Calu3 (cell line): ENCODE measurements around the gene TP63. TPM values are rescaled to one million over a fixed set of nuclear protein-coding genes. Genes with fewer than 3 reads are reported as not detected.

Experiments used
- BruUV-seq: library from RNA; stranded (reverse); fragments of 400-500 nt; replicated peaks from 2 replicates; lab custom pipeline; 2021; lab: Mats Ljungman, UMichigan
- CTCF ChIA-PET: fragments of 300-600 bp; sonication (Branson Sonifier 250); formaldehyde crosslinking; loops from one replicate; lab custom pipeline; 2022; ENCODE audit warnings: antibody characterized with exemption; lab: Charles Lee
- DNase-seq: peaks from one replicate; pipeline ENCODE4 v3.0.0; 2022
- H3K27ac Mint-ChIP-seq: one replicate; pipeline ENCODE4 v1.8.0; 2022; ENCODE audit warnings: mixed read lengths; ENCODE audit not compliant: unreplicated experiment
- H3K27me3 Mint-ChIP-seq: one replicate; pipeline ENCODE4 v1.8.0; 2022; ENCODE audit warnings: mixed read lengths; ENCODE audit not compliant: unreplicated experiment
- H3K36me3 Mint-ChIP-seq: one replicate; pipeline ENCODE4 v1.8.0; 2022; ENCODE audit warnings: mild to moderate bottlenecking, moderate library complexity, mixed read lengths; ENCODE audit not compliant: insufficient read depth, unreplicated experiment
- H3K4me1 Mint-ChIP-seq: one replicate; pipeline ENCODE4 v1.8.0; 2022; ENCODE audit warnings: mild to moderate bottlenecking, low read depth, mixed read lengths; ENCODE audit not compliant: unreplicated experiment
- H3K4me3 Mint-ChIP-seq: one replicate; pipeline ENCODE4 v1.8.0; 2022; ENCODE audit warnings: mild to moderate bottlenecking, low read depth, moderate library complexity, mixed read lengths; ENCODE audit not compliant: unreplicated experiment
- H3K9me3 Mint-ChIP-seq: one replicate; pipeline ENCODE4 v1.8.0; 2022; ENCODE audit warnings: low read depth, mixed read lengths; ENCODE audit not compliant: unreplicated experiment
- CTCF ChIP-seq: fragments of 200-600 bp; IDR thresholded peaks from one replicate; pipeline ENCODE4 v1.8.0; 2022; ENCODE audit warnings: antibody characterized with exemption; ENCODE audit not compliant: unreplicated experiment
- intact Hi-C: fragments of 100-400 bp; cut with micrococcal nuclease; formaldehyde crosslinking; loops from one replicate; pipeline ENCODE4 v1.10.0; 2022; ENCODE audit not compliant: unreplicated experiment
- total RNA-seq: library from RNA; stranded (reverse); gene quantifications from 2 replicates; pipeline ENCODE4 v1.2.3, GENCODE V29; 2022

The TP63 gene
- total RNA-seq, 1 experiment from 2014 or later: not detected

- peaks cover 3% of the 10 kb centered on the region for H3K4me1 Mint-ChIP-seq
- no peak overlapping the region for H3K4me3 Mint-ChIP-seq
- DNase-seq: no peak
- no peak for TF ChIP-seq CTCF
- intact Hi-C loops: no loop called here
- no peak overlapping the region for H3K27ac Mint-ChIP-seq
- H3K36me3 Mint-ChIP-seq: no peaks in the 10 kb centered on the region
- no peaks in the 10 kb centered on the region for H3K27me3 Mint-ChIP-seq
- no peaks in the 10 kb centered on the region for H3K9me3 Mint-ChIP-seq
- CTCF ChIA-PET: interaction anchor here (1.1 to 1.3 kb wide), 2 partner anchors 12 to 15 kb away, joined by 3 to 5 read pairs; no protein-coding TSS in a partner anchor
- no TSS peak for BruUV-seq
Measured at GRCh38 chr3:189636048-189636447, 4.9 kb downstream of the TP63 start.

DNA sequence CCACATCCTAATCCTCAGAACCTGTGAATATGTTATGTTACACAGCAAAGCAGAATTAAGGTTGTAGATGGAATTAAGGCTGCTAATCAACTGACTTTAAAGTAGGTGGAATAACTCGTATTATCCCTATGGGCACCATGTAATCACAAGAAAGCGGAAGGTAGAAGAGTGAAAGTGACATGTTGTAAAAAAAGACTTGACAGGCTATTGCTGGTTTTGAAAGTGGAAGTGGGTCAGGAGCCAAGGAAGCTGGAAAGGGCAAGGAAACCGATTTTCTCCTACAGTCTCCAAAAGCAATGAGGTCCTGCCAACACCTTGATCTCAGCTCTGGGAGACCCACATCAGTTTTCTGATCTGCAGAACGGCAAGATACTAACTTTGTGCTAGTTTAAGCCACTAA, 6.6 kb downstream of the TP63 start:
- DNase-seq: no peak
- H3K27me3 Mint-ChIP-seq: no peaks in the 10 kb centered on the region
- no peaks in the 10 kb centered on the region for H3K4me1 Mint-ChIP-seq
- no TSS peak for BruUV-seq
- H3K36me3 Mint-ChIP-seq: no peaks in the 10 kb centered on the region
- no peaks in the 10 kb centered on the region for H3K9me3 Mint-ChIP-seq
- H3K27ac Mint-ChIP-seq: no peak overlapping the region
- CTCF ChIA-PET: no interaction called here
- no peak overlapping the region for H3K4me3 Mint-ChIP-seq
- TF ChIP-seq CTCF: no peak
- intact Hi-C loops: no loop called here

- H3K36me3 Mint-ChIP-seq: no peaks in the 10 kb centered on the region
- H3K4me1 Mint-ChIP-seq: no peaks in the 10 kb centered on the region
- H3K27ac Mint-ChIP-seq: no peak overlapping the region
- H3K4me3 Mint-ChIP-seq: no peak overlapping the region
- intact Hi-C loops: no loop called here
- H3K27me3 Mint-ChIP-seq: no peaks in the 10 kb centered on the region
- DNase-seq: no peak
- BruUV-seq: no TSS peak
- TF ChIP-seq CTCF: no peak
- CTCF ChIA-PET: interaction anchor here (0.6 to 1.8 kb wide), 2 partner anchors 8 to 495 kb away, joined by 4 read pairs; no protein-coding TSS in a partner anchor
- H3K9me3 Mint-ChIP-seq: no peaks in the 10 kb centered on the region
Measured at GRCh38 chr3:189638276-189639031, 7.3 kb downstream of the TP63 start.

- intact Hi-C loops: loop anchor here (5.0 kb wide), 2 partner anchors 296 to 369 kb away; no protein-coding TSS in a partner anchor
Measured at GRCh38 chr3:189641776-189642175, 10.6 kb downstream of the TP63 start.

More at GRCh38 chr3:189641776-189642175, 10.6 kb downstream of the TP63 start:
- CTCF ChIA-PET: interaction anchor here (0.5 kb wide), 1 partner anchor 369 kb away, joined by 5 read pairs; no protein-coding TSS in a partner anchor
- H3K9me3 Mint-ChIP-seq: peaks cover 2% of the 10 kb centered on the region
- TF ChIP-seq CTCF: no peak
- no peak overlapping the region for H3K27ac Mint-ChIP-seq
- BruUV-seq: no TSS peak
- H3K27me3 Mint-ChIP-seq: no peaks in the 10 kb centered on the region
- no peak for DNase-seq
- no peaks in the 10 kb centered on the region for H3K4me1 Mint-ChIP-seq
- no peaks in the 10 kb centered on the region for H3K36me3 Mint-ChIP-seq
- no peak overlapping the region for H3K4me3 Mint-ChIP-seq
